ENCODE measurements around the gene DACH1.

The DACH1 gene

GRCh38 chr13:71499235-71499634 lies 367.8 kb downstream of the DACH1 start:
- no peak for TF ChIP-seq POLR2AphosphoS5 (IDR thresholded peaks at IDR 0.05; ENCODE audit: low read depth, low read length)
- TF ChIP-seq TAF1 (IDR thresholded peaks at IDR 0.05; ENCODE audit: borderline replicate concordance, low read depth, low read length) = no peak
- no peak for TF ChIP-seq POLR2A (IDR thresholded peaks at IDR 0.05; ENCODE audit: low read depth, low read length)
- no peak for FAIRE-seq
- no peak for DNase-seq (ENCODE audit: insufficient read length)

DNA sequence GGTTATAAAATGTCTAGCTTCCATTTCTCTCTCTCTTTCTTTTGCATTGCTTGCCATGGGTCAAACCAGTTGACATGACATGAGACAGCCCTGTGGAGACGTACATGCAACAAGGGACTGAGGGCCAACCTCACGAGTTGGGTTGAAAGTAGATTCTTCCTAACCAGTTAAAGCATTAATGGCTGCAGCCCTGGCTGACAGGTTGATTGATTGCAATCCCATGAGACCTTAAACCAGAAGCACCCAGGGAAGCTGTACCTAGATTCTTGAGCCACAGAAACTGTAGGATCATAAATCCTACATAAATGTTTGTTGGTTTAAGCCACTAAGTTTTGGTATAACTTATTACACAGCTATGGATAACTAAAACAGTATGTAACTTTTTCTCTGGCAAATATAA lies 373.8 kb downstream of the DACH1 start:
- DNase-seq (ENCODE audit: insufficient read length) (no peak), FAIRE-seq (no peak)
- TF ChIP-seq POLR2AphosphoS5 (IDR thresholded peaks at IDR 0.05; ENCODE audit: low read depth, low read length) = no peak
- no peak for TF ChIP-seq TAF1 (IDR thresholded peaks at IDR 0.05; ENCODE audit: borderline replicate concordance, low read depth, low read length)
- no peak for TF ChIP-seq POLR2A (IDR thresholded peaks at IDR 0.05; ENCODE audit: low read depth, low read length)

GRCh38 chr13:71492346-71492871 lies 374.6 kb downstream of the DACH1 start:
- no peak for TF ChIP-seq POLR2A (IDR thresholded peaks at IDR 0.05; ENCODE audit: low read depth, low read length)
- FAIRE-seq (no peak), DNase-seq (ENCODE audit: insufficient read length) (no peak)

DNA sequence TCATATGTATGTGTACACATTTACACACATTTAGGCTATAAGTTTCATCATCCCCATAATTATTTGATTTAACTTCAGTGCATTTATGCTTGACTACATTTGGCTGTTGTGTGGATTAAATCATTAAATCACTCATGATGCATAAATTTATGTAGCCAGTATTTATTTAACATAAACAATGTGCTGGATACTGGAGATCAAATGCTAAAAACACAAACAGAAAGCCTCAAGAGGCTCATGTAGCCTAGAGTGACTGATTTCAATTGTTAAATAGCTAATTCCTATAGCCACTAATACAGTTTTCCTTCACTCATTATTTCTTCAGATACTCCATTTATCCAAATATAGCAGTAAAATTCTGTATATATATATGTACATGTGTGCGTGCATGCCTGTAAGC lies 376.0 kb downstream of the DACH1 start:
- no peak for FAIRE-seq
- TF ChIP-seq POLR2AphosphoS5 (IDR thresholded peaks at IDR 0.05; ENCODE audit: low read depth, low read length) = no peak
- no peak for TF ChIP-seq TAF1 (IDR thresholded peaks at IDR 0.05; ENCODE audit: borderline replicate concordance, low read depth, low read length)
- no peak for TF ChIP-seq POLR2A (IDR thresholded peaks at IDR 0.05; ENCODE audit: low read depth, low read length)
- no peak for DNase-seq (ENCODE audit: insufficient read length)

DNA sequence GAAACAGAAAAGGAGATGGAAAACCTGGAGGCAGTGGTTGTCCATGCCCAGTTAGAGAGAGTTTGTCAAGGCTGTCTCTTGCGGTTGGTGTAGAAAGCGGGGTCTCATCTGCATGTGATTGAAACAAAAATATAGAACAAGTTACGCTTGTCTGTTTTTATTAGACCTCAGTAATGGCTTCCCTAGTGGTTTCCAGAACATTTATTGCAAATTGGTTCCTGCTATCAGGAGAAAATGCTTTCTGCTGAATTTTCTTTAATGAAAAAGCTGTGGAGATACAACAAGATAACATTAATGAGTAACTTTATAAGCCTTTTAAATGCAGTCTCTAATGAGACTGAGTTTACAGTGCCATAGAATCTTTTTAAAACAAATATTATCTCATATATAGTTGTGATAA lies 378.0 kb downstream of the DACH1 start:
- DNase-seq (ENCODE audit: insufficient read length) (no peak), FAIRE-seq (no peak)
- no peak for TF ChIP-seq POLR2AphosphoS5 (IDR thresholded peaks at IDR 0.05; ENCODE audit: low read depth, low read length)
- no peak for TF ChIP-seq TAF1 (IDR thresholded peaks at IDR 0.05; ENCODE audit: borderline replicate concordance, low read depth, low read length)
- TF ChIP-seq POLR2A (IDR thresholded peaks at IDR 0.05; ENCODE audit: low read depth, low read length) = no peak

DNA sequence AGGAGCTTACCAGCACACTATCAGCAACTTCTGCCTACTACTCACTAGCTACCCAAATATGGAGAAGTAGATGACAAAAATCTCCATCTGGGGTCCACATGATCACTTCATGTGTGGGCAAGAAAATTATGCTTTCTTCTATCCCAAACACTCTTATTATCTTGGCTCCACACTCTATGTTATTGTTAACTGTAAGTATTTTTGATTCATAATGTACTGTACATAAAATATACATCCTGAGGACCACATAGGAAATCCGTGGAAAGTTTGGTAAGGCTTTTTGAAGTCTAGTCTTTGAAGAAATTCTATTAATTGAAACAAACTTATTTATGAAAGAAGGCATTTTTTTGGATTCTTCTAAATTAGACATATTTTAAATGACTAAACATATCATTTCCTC lies 378.8 kb downstream of the DACH1 start:
- TF ChIP-seq POLR2A (IDR thresholded peaks at IDR 0.05; ENCODE audit: low read depth, low read length) = no peak
- no peak for TF ChIP-seq TAF1 (IDR thresholded peaks at IDR 0.05; ENCODE audit: borderline replicate concordance, low read depth, low read length)
- no peak for TF ChIP-seq POLR2AphosphoS5 (IDR thresholded peaks at IDR 0.05; ENCODE audit: low read depth, low read length)
- FAIRE-seq = no peak
- DNase-seq (ENCODE audit: insufficient read length) = no peak

GRCh38 chr13:71485913-71486312 lies 381.1 kb downstream of the DACH1 start:
- FAIRE-seq (no peak), DNase-seq (ENCODE audit: insufficient read length) (no peak)
- TF ChIP-seq POLR2AphosphoS5 (IDR thresholded peaks at IDR 0.05; ENCODE audit: low read depth, low read length) (no peak), POLR2A (IDR thresholded peaks at IDR 0.05; ENCODE audit: low read depth, low read length) (no peak), TAF1 (IDR thresholded peaks at IDR 0.05; ENCODE audit: borderline replicate concordance, low read depth, low read length) (no peak)

GRCh38 chr13:71483733-71484132 lies 383.3 kb downstream of the DACH1 start:
- no peak for TF ChIP-seq TAF1 (IDR thresholded peaks at IDR 0.05; ENCODE audit: borderline replicate concordance, low read depth, low read length)
- no peak for TF ChIP-seq POLR2A (IDR thresholded peaks at IDR 0.05; ENCODE audit: low read depth, low read length)
- TF ChIP-seq POLR2AphosphoS5 (IDR thresholded peaks at IDR 0.05; ENCODE audit: low read depth, low read length) = no peak
- DNase-seq (ENCODE audit: insufficient read length) = no peak
- no peak for FAIRE-seq

- TF ChIP-seq POLR2AphosphoS5 (IDR thresholded peaks at IDR 0.05; ENCODE audit: low read depth, low read length) (no peak), POLR2A (IDR thresholded peaks at IDR 0.05; ENCODE audit: low read depth, low read length) (no peak), TAF1 (IDR thresholded peaks at IDR 0.05; ENCODE audit: borderline replicate concordance, low read depth, low read length) (no peak)
- FAIRE-seq = no peak
- DNase-seq (ENCODE audit: insufficient read length) = no peak
Measured at GRCh38 chr13:71481501-71481900, 385.5 kb downstream of the DACH1 start.

GRCh38 chr13:71481046-71481445 lies 386.0 kb downstream of the DACH1 start:
- TF ChIP-seq POLR2A (IDR thresholded peaks at IDR 0.05; ENCODE audit: low read depth, low read length) = no peak
- TF ChIP-seq POLR2AphosphoS5 (IDR thresholded peaks at IDR 0.05; ENCODE audit: low read depth, low read length) = no peak
- TF ChIP-seq TAF1 (IDR thresholded peaks at IDR 0.05; ENCODE audit: borderline replicate concordance, low read depth, low read length) = no peak
- DNase-seq (ENCODE audit: insufficient read length) (no peak), FAIRE-seq (no peak)

- DNase-seq (ENCODE audit: insufficient read length) = no peak
- peak; percentile 24 for FAIRE-seq
- TF ChIP-seq TAF1 (IDR thresholded peaks at IDR 0.05; ENCODE audit: borderline replicate concordance, low read depth, low read length) = no peak
- TF ChIP-seq POLR2A (IDR thresholded peaks at IDR 0.05; ENCODE audit: low read depth, low read length) = no peak
- no peak for TF ChIP-seq POLR2AphosphoS5 (IDR thresholded peaks at IDR 0.05; ENCODE audit: low read depth, low read length)
Measured at GRCh38 chr13:71477735-71478134, 389.3 kb downstream of the DACH1 start.

DNA sequence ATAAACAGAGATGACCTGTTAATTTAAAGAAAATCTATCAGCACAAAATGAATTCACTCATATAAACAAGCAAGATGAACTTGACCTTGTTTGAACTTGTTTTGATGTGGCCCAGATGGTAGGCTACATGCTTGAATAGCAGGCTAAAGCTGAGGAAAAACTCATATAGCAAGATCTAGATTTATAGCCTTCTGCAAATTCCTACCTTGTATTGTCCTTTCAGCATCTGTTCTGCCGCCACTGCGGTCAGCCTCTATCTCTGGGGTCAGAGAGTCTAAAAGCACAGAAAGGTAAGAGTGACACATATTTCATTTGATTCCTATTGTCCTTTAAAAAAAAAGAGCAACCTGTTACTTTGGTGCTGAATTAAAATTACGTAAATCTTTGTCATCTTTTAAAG lies 392.1 kb downstream of the DACH1 start:
- DNase-seq (ENCODE audit: insufficient read length) = no peak
- TF ChIP-seq POLR2AphosphoS5 (IDR thresholded peaks at IDR 0.05; ENCODE audit: low read depth, low read length) (no peak), POLR2A (IDR thresholded peaks at IDR 0.05; ENCODE audit: low read depth, low read length) (no peak), TAF1 (IDR thresholded peaks at IDR 0.05; ENCODE audit: borderline replicate concordance, low read depth, low read length) (no peak)
- FAIRE-seq = no peak

DNA sequence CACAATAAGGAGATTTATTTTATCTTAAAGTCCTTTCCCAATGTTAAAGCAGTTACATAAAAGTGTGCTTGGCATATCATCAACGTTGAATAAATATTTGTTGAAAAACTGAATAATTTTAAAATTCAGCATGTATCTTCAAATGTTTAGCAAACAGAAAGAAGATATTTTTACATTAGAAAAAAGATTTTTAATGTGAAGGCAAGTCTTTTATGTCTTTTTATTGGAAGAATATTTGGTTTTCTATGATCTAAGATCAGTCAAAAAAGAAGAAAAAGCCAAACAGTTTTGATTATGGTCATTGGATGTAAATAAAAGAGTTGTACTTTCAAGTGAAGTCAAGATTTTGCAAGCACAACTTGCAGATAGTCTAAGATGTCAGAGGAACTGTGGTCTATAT lies 397.4 kb downstream of the DACH1 start:
- DNase-seq (ENCODE audit: insufficient read length) = no peak
- no peak for TF ChIP-seq POLR2A (IDR thresholded peaks at IDR 0.05; ENCODE audit: low read depth, low read length)
- no peak for TF ChIP-seq POLR2AphosphoS5 (IDR thresholded peaks at IDR 0.05; ENCODE audit: low read depth, low read length)
- no peak for TF ChIP-seq TAF1 (IDR thresholded peaks at IDR 0.05; ENCODE audit: borderline replicate concordance, low read depth, low read length)
- FAIRE-seq = no peak
